ENCODE measurements around the gene TAS1R3.

- TF ChIP-seq, protein P1, sequence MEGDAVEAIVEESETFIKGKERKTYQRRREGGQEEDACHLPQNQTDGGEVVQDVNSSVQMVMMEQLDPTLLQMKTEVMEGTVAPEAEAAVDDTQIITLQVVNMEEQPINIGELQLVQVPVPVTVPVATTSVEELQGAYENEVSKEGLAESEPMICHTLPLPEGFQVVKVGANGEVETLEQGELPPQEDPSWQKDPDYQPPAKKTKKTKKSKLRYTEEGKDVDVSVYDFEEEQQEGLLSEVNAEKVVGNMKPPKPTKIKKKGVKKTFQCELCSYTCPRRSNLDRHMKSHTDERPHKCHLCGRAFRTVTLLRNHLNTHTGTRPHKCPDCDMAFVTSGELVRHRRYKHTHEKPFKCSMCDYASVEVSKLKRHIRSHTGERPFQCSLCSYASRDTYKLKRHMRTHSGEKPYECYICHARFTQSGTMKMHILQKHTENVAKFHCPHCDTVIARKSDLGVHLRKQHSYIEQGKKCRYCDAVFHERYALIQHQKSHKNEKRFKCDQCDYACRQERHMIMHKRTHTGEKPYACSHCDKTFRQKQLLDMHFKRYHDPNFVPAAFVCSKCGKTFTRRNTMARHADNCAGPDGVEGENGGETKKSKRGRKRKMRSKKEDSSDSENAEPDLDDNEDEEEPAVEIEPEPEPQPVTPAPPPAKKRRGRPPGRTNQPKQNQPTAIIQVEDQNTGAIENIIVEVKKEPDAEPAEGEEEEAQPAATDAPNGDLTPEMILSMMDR (IDR thresholded peaks at IDR 0.05): no peak
- TF ChIP-seq POLR2A (IDR thresholded peaks at IDR 0.05): no peak
These were observed 38.2 kb upstream of the TAS1R3 start for GRCh38 chr1:1292851-1293250.
